OCI-LY1 (cell line): Measurements from ENCODE around the gene DYNC2I2.
"Not testable (repeated sequence)": the region's sequence is repeated elsewhere in the genome, so short reads cannot be mapped to it uniquely, and the experiment has no call there.

Experiments
- H2AFZ ChIP-seq: fragments of 200-600 bp; sonication (generic), shearing (Covaris generic); 2 replicates; pipeline ENCODE4 v1.6.0; 2014; ENCODE audit warnings: antibody characterized with exemption, mild to moderate bottlenecking, low read length
- H3F3A ChIP-seq: fragments of 200-600 bp; sonication (generic), shearing (Covaris generic); 2 replicates; pipeline ENCODE4 v1.6.0; 2014; ENCODE audit warnings: mild to moderate bottlenecking, antibody characterized with exemption, low read length, moderate library complexity; ENCODE audit not compliant: insufficient read depth
- H3K27ac ChIP-seq: fragments of 200-600 bp; sonication (generic); 2 replicates; pipeline ENCODE4 v1.5.1; 2014; ENCODE audit warnings: low read length, mixed run types, mild to moderate bottlenecking, low read depth; ENCODE audit not compliant: poor library complexity, severe bottlenecking
- H3K27me3 ChIP-seq: fragments of 200-600 bp; sonication (generic); 2 replicates; pipeline ENCODE4 v1.6.0; 2014; ENCODE audit warnings: antibody characterized with exemption, mild to moderate bottlenecking, low read length, moderate library complexity; ENCODE audit not compliant: insufficient read depth
- H3K36me3 ChIP-seq: fragments of 200-600 bp; sonication (generic); 2 replicates; pipeline ENCODE4 v1.6.1; 2014; ENCODE audit warnings: mild to moderate bottlenecking, antibody characterized with exemption, low read length, moderate library complexity, mixed read lengths; ENCODE audit not compliant: insufficient read depth
- H3K4me1 ChIP-seq: fragments of 200-600 bp; sonication (generic); 2 replicates; pipeline ENCODE4 v1.5.1; 2014; ENCODE audit warnings: mild to moderate bottlenecking, low read length, moderate library complexity; ENCODE audit not compliant: insufficient read depth, severe bottlenecking
- H3K4me2 ChIP-seq: fragments of 200-600 bp; sonication (generic), shearing (Covaris generic); 2 replicates; pipeline ENCODE4 v1.6.1; 2014; ENCODE audit warnings: low read length
- H3K4me3 ChIP-seq: fragments of 200-600 bp; sonication (generic); 2 replicates; pipeline ENCODE4 v1.5.1; 2014; ENCODE audit warnings: low read length, low read depth, mild to moderate bottlenecking, mixed read lengths; ENCODE audit not compliant: poor library complexity, severe bottlenecking
- H3K79me2 ChIP-seq: fragments of 200-600 bp; shearing (Covaris generic); 2 replicates; pipeline ENCODE4 v1.6.1; 2016; ENCODE audit warnings: mixed run types, low read length, mixed read lengths; ENCODE audit not compliant: insufficient read depth
- H3K9ac ChIP-seq: fragments of 200-600 bp; sonication (generic), shearing (Covaris generic); 2 replicates; pipeline ENCODE4 v1.6.1; 2014; ENCODE audit warnings: mild to moderate bottlenecking, low read length, mixed read lengths
- H3K9me2 ChIP-seq: fragments of 200-600 bp; sonication (generic), shearing (Covaris generic); 2 replicates; pipeline ENCODE4 v1.6.1; 2014; ENCODE audit warnings: low read depth, mild to moderate bottlenecking, low read length, mixed read lengths
- H3K9me3 ChIP-seq: fragments of 200-600 bp; shearing (Covaris generic); 2 replicates; pipeline ENCODE4 v1.6.1; 2014; ENCODE audit warnings: low read length, mixed read lengths
- H4K20me1 ChIP-seq: fragments of 200-600 bp; sonication (generic), shearing (Covaris generic); 2 replicates; pipeline ENCODE4 v1.6.0; 2016; ENCODE audit warnings: mild to moderate bottlenecking, low read length; ENCODE audit not compliant: insufficient read depth
- EZH2 ChIP-seq: fragments of 200-600 bp; sonication (generic), shearing (Covaris generic); IDR thresholded peaks from 2 replicates; pipeline ENCODE4 v1.8.0; 2017; ENCODE audit warnings: borderline replicate concordance, mixed run types, mild to moderate bottlenecking, antibody characterized with exemption, low read length, moderate library complexity, mixed read lengths
- TF ChIP-seq, protein P1 (sequence below): fragments of 200-600 bp; sonication (generic), shearing (Covaris generic); IDR thresholded peaks from 2 replicates; pipeline ENCODE4 v1.5.1; 2017; ENCODE audit warnings: mild to moderate bottlenecking, antibody characterized with exemption, low read length, moderate library complexity, mixed read lengths

DYNC2I2 gene

DNA sequence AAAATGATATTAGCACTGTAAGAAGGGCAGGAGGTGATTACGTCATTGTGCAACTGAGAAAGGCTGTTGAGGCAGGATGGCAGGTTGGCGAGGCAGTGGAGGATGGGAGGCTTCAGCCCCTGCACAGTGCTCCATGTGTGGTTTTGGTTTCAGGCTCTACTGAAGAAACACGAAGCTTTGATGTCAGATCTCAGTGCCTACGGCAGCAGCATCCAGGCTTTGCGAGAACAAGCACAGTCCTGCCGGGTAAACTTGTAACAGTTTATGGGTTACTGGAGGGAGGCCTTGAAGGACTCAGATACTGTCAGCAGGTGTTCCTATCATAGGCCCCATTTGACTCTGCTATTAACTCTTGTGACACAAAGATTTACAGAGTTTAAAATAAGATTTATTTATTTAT lies 69.2 kb downstream of the DYNC2I2 start:
- H3K9me2 ChIP-seq, result no peaks in the 10 kb centered on the region
- no peak overlapping the region for H3K4me3 ChIP-seq
- H4K20me1 ChIP-seq, result no peaks in the 10 kb centered on the region
- no peaks in the 10 kb centered on the region for H3K79me2 ChIP-seq
- H3K4me1 ChIP-seq, result no peaks in the 10 kb centered on the region
- peaks cover 86% of the 10 kb centered on the region for H3K36me3 ChIP-seq
- no peaks in the 10 kb centered on the region for H3K27me3 ChIP-seq
- no peaks in the 10 kb centered on the region for H3K9me3 ChIP-seq
- H2AFZ ChIP-seq, result no peak overlapping the region
- no peak overlapping the region for H3K9ac ChIP-seq
- no peak for TF ChIP-seq EZH2
- TF ChIP-seq, protein P1, sequence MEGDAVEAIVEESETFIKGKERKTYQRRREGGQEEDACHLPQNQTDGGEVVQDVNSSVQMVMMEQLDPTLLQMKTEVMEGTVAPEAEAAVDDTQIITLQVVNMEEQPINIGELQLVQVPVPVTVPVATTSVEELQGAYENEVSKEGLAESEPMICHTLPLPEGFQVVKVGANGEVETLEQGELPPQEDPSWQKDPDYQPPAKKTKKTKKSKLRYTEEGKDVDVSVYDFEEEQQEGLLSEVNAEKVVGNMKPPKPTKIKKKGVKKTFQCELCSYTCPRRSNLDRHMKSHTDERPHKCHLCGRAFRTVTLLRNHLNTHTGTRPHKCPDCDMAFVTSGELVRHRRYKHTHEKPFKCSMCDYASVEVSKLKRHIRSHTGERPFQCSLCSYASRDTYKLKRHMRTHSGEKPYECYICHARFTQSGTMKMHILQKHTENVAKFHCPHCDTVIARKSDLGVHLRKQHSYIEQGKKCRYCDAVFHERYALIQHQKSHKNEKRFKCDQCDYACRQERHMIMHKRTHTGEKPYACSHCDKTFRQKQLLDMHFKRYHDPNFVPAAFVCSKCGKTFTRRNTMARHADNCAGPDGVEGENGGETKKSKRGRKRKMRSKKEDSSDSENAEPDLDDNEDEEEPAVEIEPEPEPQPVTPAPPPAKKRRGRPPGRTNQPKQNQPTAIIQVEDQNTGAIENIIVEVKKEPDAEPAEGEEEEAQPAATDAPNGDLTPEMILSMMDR, result no peak
- H3K27ac ChIP-seq, result no peak overlapping the region
- no peak overlapping the region for H3K4me2 ChIP-seq
- no peaks in the 10 kb centered on the region for H3F3A ChIP-seq

DNA sequence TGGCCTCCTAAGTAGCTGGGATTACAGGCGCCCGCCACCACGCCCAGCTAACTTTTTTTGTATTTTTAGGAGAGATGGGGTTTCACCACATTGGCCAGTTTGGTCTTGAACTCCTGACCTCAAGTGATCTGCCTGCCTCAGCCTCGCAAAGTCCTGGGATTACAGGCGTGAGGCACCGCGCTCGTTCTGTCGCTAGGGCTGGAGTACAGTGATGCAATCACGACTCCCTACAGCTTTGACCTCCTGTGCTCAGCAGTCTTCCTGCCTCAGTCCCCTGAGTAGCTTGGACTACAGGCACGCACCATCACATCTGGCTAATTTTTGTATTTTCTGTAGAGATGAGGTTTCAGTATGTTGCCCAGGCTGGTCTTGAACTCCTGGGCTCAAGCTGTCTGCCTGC lies 69.7 kb downstream of the DYNC2I2 start:
- H3K9me2 ChIP-seq, H3K4me1 ChIP-seq, H3K27ac ChIP-seq, H3F3A ChIP-seq, H3K4me3 ChIP-seq, H2AFZ ChIP-seq, H3K9me3 ChIP-seq, H3K9ac ChIP-seq, H3K27me3 ChIP-seq, H3K79me2 ChIP-seq, H4K20me1 ChIP-seq, H3K4me2 ChIP-seq: not testable (repeated sequence)
- peaks cover 87% of the 10 kb centered on the region for H3K36me3 ChIP-seq

DNA sequence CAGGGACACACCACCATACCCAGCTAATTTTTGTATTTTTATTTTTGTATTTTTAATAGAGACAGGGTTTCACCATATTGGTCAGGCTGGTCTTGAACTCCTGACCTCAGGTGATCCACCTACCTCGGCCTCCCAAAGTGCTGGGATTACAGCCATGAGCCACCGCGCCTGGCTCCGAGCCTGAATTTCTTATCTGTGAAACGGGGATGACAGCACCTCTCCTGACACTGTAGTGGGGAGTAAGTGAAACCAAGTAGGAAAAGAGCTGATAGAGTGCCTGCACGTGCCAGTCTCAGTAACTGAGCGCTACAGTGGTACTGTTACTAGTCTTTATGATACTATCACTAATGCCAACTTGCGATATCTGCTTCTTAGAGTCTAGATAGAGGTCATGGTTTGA lies 71.5 kb downstream of the DYNC2I2 start:
- not testable (repeated sequence) for H3F3A ChIP-seq, H3K4me1 ChIP-seq, H2AFZ ChIP-seq, H3K4me3 ChIP-seq, H3K79me2 ChIP-seq, H4K20me1 ChIP-seq, H3K9ac ChIP-seq, H3K9me2 ChIP-seq, H3K4me2 ChIP-seq, H3K27me3 ChIP-seq, H3K9me3 ChIP-seq, H3K27ac ChIP-seq
- peaks cover 90% of the 10 kb centered on the region for H3K36me3 ChIP-seq
